GM21515 (cell line): ENCODE measurements around the gene FOXRED2.
"Not testable (repeated sequence)": the region's sequence is repeated elsewhere in the genome, so short reads cannot be mapped to it uniquely, and the experiment has no call there.

Source experiments
- ATAC-seq: cut with Tn5 transposase; IDR thresholded peaks from one replicate; pipeline ENCODE4 v1.9.1; 2021; ENCODE audit not compliant: unreplicated experiment

Gene FOXRED2

DNA sequence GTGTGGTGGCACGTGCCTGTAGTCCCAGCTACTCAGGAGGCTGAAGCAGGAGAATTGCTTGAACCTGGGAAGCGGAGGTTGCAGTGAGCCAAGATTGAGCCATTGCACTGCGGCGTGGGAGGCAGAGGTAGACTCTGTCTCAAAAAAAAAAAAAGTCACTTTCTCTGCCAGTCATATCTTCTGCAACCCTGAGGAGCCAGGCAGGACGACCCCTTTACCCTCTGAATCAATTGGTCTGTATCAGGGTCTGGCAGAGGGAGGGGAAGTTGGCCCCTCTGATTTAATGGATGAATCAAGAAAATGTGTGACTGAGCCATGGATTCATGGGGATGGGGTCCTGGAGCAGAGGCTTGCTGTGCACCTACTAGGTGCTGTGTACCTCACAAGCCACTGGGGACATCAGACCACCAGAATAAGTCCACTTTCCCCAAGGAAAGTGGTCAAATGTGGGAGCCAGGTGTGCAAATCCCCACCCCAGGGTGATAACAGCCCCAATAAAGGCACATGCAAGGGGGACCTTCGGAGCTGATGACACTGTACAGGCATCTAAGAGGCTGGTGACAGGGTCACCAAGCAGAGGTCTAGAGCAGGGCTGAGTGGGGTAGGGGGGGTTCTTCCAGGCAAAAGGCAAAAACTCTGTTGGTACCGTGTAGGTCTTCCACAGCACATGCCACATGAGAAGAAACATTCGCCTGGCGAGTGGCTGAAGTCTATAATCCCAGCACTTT lies 54.4 kb downstream of the FOXRED2 start:
- ATAC-seq = no peak

DNA sequence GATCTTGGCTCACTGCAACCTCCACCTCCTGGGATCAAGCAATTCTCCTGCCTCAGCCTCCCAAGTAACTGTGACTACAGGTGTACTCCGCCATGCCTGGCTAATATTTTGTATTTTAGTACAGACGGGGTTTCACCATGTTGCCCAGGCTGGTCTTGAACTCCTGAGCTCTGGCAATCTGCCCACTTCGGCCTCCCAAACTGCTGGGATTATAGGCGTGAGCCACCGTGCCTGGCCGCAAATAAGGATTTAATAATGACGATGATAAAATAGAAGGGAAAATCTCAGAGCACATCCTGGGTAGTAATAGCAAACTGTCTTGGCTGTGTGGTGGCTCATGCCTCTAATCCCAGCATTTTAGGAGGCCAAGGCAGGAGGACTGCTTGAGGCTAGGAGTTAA lies 55.9 kb downstream of the FOXRED2 start:
- not testable (repeated sequence) for ATAC-seq

DNA sequence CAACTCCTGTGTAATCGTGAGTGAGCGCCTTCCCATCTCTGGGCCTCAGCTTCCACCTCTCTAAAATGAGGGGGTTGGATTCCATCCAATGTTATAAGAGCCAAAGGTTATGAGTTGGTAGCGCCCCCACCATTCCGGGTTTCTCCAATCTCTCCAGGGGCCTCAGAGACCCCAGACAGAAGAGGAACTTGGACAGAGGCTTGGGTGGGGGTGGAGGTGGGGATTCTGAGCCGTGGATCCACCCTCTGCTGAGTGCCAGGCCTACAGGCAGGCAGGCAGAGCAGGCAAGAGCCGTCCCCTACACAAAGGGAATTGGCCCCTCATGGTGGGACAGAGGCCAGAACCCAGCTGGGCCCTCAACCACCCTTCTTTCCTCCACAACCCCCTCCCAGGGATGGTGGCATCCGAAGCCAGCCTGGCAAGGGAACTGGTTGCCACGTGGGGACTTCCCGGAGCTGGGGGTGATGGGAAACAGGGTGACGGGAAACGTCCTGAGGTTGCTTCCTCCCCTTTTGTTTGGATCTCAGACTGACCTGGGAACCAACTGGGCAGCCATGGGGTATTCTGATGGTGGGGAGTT lies 57.2 kb downstream of the FOXRED2 start:
- ATAC-seq = no peak

DNA sequence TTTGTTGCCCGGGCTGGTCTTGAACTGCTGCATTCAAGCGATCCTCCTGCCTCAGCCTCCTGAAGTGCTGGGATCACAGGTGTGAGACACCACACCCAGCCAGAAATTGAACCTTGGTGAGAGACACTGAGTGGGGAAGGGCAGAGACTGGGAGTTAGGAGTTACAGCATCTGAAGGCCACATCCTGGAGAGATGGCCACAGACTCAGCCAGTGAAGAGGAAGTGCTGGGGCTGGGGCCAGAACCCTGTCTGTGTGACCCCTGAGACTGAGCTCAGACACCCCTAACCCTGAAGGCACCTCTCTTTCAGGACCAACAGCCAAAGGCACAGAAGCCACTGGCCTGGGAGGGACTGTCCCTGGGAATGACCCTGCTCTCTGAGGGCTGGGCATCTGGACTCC lies 59.2 kb downstream of the FOXRED2 start:
- ATAC-seq = no peak

DNA sequence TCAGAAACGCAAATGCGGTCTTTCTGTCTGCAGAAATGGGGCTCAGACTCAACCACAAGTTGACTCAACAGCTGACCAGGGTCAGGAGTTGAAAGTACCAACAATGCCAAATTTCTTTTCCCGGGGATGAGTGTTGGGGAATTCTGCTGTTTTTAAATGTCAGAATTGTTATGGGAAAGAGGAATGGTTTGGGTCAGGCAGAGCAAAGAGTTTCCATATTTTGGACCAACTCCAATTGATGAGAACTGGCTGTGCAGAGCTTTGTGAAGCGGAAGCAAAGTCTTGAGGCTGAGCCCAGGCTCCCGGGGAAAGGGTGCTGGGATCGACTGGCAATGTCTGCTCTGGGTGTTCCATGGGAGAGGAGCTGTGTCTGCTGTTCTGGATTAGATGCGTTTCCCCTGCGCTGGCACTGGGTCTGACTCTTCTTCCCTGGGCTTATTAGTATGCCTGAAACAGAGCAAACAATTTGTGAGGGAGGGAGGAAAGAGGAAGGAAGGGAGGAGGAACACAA lies 61.6 kb downstream of the FOXRED2 start:
- no peak for ATAC-seq

DNA sequence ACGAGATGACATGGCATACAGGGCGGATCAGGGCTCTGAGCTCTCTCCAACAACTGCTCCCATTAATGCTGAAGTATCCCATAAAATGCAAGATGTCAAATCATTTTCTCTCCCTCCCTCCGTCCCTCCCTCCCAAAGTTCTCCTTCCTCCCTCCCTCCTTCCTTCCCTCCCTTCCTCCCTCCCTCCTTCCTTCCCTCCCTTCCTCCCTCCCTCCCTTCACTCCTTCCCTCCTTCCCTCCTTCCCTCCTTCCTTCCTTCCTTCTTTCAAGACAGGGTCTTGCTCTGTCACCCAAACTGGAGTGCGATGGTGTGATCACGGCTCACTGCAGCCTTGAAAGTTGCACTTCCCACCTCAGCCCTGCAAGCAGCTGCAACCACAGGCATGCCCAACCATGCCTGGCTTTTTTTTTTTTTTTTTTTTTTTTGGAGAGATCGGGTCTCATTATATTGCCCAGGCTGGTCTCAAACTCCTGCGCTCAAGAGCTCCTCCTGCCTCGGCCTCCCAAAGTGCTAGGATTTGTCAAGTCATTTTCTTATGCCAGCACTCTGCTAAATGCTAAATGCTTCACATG lies 63.6 kb downstream of the FOXRED2 start:
- ATAC-seq = no peak

DNA sequence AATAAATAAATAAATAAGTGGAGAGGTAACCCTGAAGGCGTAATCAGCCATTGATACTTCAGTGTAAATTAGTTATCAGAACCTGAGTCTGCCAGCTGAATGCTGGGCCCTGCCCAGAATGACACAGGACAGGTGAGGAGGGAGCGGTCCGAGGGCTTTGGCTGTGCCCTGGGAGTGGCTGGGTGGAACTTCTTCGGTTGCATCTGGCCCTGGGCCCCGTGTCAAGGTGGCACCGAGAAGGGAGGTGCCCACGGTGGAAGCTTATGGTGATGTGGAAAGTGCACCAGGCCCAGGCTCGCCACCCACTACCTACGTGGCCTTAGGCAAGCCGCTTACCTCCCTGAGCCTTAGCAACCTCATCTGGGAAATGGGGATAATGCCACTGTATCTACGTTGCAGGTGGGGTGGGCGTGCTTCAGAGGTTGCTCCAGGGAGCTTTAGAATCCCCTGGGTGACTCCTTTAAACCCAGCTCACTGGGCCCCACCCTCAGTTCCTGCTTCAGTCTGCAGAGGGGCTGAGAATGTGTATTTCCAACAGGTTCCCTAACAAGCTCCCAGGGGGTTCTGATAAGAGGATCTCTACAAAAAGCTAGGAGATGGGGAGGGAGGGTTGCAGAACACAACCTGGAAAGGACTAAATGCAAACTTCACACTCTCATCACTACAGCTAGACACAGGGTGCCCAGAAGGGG lies 64.2 kb downstream of the FOXRED2 start:
- ATAC-seq = no peak

DNA sequence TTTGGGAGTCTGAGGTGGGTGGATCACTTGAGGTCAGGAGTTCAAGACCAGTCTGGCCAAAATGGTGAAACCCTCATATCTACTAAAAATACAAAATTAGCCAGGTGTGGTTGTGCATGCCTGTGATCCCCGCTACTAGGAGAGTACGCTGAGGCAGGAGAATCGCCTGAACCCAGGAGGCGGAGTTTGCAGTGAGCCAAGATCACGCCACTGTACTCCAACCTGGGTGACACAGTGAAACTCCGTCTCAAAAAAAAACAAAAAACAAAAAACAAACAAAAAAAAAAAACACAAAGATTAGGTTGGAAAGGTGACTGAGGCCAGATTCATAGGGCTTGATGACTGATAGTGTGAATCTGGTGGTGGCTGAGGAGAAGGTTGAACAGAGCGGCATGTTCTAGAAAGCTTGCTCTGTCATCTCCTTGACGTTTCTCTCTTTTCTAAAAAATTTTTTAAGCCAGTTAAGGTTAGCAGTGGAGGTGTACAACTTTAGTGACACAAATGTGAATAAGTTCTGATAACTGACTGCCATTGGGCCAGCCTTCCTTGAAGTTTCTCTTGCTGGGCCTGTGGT lies 66.3 kb downstream of the FOXRED2 start:
- ATAC-seq = no peak

DNA sequence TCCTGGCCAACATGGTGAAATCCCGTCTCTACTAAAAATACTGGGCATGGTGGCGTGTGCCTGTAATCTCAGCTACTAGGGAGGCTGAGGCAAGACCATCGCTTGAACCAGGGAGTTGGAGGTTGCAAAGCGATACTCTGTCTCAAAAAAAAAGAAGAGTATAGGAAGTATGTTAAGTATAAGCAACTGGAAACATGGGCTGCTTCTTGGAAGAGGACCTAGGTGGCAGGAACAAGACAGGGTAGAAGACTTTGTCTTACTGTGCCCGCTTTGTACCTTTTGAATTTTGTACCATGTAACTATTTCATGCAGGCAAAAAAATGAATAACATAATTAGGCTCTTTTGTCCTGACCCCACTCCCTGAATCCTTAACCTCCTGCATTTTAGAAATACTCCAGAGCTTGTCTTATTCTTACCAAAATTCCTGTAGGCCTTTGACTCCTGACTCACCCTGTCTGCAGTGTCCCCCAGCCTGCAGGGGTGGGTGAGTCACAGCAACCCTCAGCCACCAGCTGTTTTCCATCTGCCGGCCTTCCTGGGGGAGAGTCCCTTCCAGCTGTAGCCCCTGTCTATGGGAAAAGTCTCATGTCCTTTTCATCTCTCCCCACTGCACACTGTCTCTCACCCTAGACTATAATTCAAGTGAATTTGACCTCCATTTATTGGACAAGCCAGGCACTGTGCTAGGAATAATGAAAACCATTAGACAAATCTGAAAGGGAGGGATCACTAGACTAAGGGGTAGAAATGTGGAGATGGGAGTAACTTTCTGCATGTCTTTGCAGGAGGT lies 67.2 kb downstream of the FOXRED2 start:
- ATAC-seq = no peak
